ENCODE data around the gene PANK4. TPM values are rescaled to one million over a fixed set of nuclear protein-coding genes. Genes with fewer than 3 reads are reported as not detected.

PANK4 gene
- total RNA-seq, 2 experiments from 2014 or later: 66.6 to 76.6 TPM

- H3K4me1 Mint-ChIP-seq: peaks cover 2% of the 10 kb centered on the region
- ChIA-PET POLR2A (no interaction called here), CTCF (interaction anchor here (2.2 kb wide), 1 partner anchor 12 kb away, joined by 9 read pairs; the partner anchor contains the start of gene PANK4)
Measured at GRCh38 chr1:2538376-2538775, 12.0 kb upstream of the PANK4 start.

GRCh38 chr1:2537784-2538115 lies 11.4 kb upstream of the PANK4 start:
- H3K36me3 Mint-ChIP-seq (ENCODE audit: low read depth): no peaks in the 10 kb centered on the region
- POLR2A ChIA-PET: no interaction called here
- no peak overlapping the region for H3K27ac Mint-ChIP-seq
- CTCF ChIA-PET: no interaction called here
- no peaks in the 10 kb centered on the region for H3K9me3 Mint-ChIP-seq
- no peak for DNase-seq
- H3K27me3 Mint-ChIP-seq: peaks cover 18% of the 10 kb centered on the region
- peaks cover 2% of the 10 kb centered on the region for H3K4me1 Mint-ChIP-seq
- no peak overlapping the region for H3K4me3 Mint-ChIP-seq

More at GRCh38 chr1:2538376-2538775, 12.0 kb upstream of the PANK4 start:
- Mint-ChIP-seq H3K9me3 (no peaks in the 10 kb centered on the region), H3K36me3 (ENCODE audit: low read depth) (no peaks in the 10 kb centered on the region), H3K27me3 (peaks cover 14% of the 10 kb centered on the region), H3K4me3 (no peak overlapping the region), H3K27ac (no peak overlapping the region)
- DNase-seq: no peak

DNA sequence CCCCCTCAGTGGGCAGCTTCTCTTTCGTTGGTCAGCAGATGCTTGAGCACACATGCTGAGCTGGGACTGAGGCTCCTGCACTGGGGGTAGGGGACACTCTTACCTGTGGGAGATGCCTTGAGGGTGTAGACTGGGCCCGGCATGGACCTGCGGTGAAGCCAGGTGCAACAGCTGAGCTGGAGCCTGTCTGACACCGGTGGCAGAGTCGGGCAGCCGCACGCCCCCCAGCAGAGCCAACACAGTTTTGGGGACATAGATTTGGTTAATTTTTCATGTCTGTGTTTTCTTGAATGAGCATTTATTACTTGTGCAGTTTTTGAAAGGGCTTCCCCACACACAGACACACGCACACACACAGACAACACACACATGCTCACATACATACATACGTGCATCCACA lies 9.6 kb upstream of the PANK4 start:
- DNase-seq: no peak
- CTCF ChIA-PET: interaction anchor here (0.6 to 2.9 kb wide), 3 partner anchors 12 to 1142 kb away, joined by 3 to 9 read pairs (median 6); no protein-coding TSS in a partner anchor
- no peaks in the 10 kb centered on the region for H3K9me3 Mint-ChIP-seq
- H3K27ac Mint-ChIP-seq: no peak overlapping the region
- no peaks in the 10 kb centered on the region for H3K36me3 Mint-ChIP-seq (ENCODE audit: low read depth)
- POLR2A ChIA-PET: no interaction called here
- peaks cover 20% of the 10 kb centered on the region for H3K27me3 Mint-ChIP-seq
- H3K4me3 Mint-ChIP-seq: no peak overlapping the region
- H3K4me1 Mint-ChIP-seq: no peaks in the 10 kb centered on the region

DNA sequence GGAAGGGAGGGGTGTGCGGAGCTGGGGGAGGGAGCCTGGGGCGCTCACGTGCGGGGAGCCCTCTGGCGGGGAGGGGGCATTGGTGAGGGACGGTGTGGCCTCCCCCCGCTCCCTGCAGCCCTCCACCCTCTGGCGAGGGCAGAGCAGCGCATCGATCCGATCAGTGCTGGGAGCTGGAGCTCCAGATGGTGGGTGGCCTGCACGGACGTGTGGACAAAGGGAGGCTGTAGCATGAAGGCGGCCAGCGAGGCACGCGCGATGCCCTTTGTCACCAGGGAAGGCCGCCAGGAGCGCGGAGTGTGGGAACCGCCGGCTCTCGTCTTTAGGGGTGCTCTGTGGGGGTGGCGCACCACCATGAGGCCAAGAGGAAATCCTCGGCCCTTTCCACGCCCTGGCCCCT lies 9.1 kb upstream of the PANK4 start:
- no peak overlapping the region for H3K4me3 Mint-ChIP-seq
- ChIA-PET CTCF (interaction anchor here (1.4 to 2.9 kb wide), 3 partner anchors 9 to 12 kb away, joined by 5 to 9 read pairs (median 6); no protein-coding TSS in a partner anchor), POLR2A (no interaction called here)
- no peaks in the 10 kb centered on the region for H3K36me3 Mint-ChIP-seq (ENCODE audit: low read depth)
- no peak for DNase-seq
- peaks cover 2% of the 10 kb centered on the region for H3K4me1 Mint-ChIP-seq
- no peak overlapping the region for H3K27ac Mint-ChIP-seq
- H3K27me3 Mint-ChIP-seq: peaks cover 25% of the 10 kb centered on the region
- no peaks in the 10 kb centered on the region for H3K9me3 Mint-ChIP-seq

- H3K9me3 Mint-ChIP-seq: no peaks in the 10 kb centered on the region
- ChIA-PET CTCF (interaction anchor here (0.7 to 2.9 kb wide), 4 partner anchors 9 to 27 kb away, joined by 3 to 9 read pairs (median 6); no protein-coding TSS in a partner anchor), POLR2A (no interaction called here)
- DNase-seq: no peak
- H3K27ac Mint-ChIP-seq: no peak overlapping the region
- H3K4me3 Mint-ChIP-seq: no peak overlapping the region
- peaks cover 2% of the 10 kb centered on the region for H3K4me1 Mint-ChIP-seq
- H3K36me3 Mint-ChIP-seq (ENCODE audit: low read depth): no peaks in the 10 kb centered on the region
- H3K27me3 Mint-ChIP-seq: peaks cover 25% of the 10 kb centered on the region
Measured at GRCh38 chr1:2534687-2535441, 8.5 kb upstream of the PANK4 start.

DNA sequence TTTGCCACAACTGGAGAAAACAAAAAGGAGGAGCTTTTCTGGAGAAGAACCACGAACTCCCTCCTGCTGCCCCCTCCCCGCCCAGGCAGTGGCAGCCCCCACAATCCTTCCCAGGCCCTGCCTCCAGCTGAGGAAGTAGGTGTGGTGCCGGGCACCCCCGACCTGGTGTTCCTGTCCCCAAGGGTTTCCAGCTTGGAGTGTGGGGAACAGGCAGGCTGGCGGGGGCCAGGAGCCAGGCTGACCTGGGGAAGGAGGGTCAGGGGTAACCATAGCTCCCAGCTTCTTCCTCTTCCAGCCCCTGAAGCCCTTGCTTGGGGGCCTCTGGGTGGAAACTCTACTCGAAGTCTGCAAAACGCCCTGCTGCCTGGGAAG lies 7.9 kb upstream of the PANK4 start:
- DNase-seq: no peak
- CTCF ChIA-PET: interaction anchor here (0.7 to 2.9 kb wide), 4 partner anchors 10 to 27 kb away, joined by 3 to 9 read pairs (median 6); no protein-coding TSS in a partner anchor
- Mint-ChIP-seq H3K27me3 (peaks cover 25% of the 10 kb centered on the region), H3K4me1 (peaks cover 2% of the 10 kb centered on the region), H3K27ac (no peak overlapping the region), H3K9me3 (no peaks in the 10 kb centered on the region), H3K36me3 (ENCODE audit: low read depth) (no peaks in the 10 kb centered on the region), H3K4me3 (no peak overlapping the region)
- POLR2A ChIA-PET: no interaction called here

DNA sequence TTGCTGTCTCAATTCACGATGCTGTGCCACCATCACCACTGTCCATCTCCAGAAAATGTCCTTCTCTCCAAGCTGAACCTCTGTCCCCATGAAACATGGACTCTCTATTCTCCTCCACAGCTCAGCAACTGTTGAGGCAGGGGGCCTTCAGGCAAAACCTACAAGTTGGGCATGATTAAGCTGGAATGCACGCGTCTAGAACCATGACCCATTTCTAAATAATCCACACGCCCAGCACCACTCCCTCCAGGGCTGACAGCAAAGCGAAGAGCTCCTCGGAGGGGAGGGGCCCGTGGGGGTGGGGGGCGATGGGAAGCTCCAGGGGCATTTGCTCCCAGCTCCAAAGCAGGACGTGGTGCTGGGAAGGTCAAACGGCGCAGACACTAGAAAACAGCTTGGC lies 7.0 kb upstream of the PANK4 start:
- ChIA-PET CTCF (interaction anchor here (1.7 to 2.9 kb wide), 3 partner anchors 9 to 15 kb away, joined by 5 to 9 read pairs (median 6); no protein-coding TSS in a partner anchor), POLR2A (no interaction called here)
- peaks cover 32% of the 10 kb centered on the region for H3K27me3 Mint-ChIP-seq
- no peak overlapping the region for H3K27ac Mint-ChIP-seq
- no peaks in the 10 kb centered on the region for H3K9me3 Mint-ChIP-seq
- H3K4me3 Mint-ChIP-seq: no peak overlapping the region
- H3K36me3 Mint-ChIP-seq (ENCODE audit: low read depth): no peaks in the 10 kb centered on the region
- DNase-seq: no peak
- peaks cover 8% of the 10 kb centered on the region for H3K4me1 Mint-ChIP-seq

DNA sequence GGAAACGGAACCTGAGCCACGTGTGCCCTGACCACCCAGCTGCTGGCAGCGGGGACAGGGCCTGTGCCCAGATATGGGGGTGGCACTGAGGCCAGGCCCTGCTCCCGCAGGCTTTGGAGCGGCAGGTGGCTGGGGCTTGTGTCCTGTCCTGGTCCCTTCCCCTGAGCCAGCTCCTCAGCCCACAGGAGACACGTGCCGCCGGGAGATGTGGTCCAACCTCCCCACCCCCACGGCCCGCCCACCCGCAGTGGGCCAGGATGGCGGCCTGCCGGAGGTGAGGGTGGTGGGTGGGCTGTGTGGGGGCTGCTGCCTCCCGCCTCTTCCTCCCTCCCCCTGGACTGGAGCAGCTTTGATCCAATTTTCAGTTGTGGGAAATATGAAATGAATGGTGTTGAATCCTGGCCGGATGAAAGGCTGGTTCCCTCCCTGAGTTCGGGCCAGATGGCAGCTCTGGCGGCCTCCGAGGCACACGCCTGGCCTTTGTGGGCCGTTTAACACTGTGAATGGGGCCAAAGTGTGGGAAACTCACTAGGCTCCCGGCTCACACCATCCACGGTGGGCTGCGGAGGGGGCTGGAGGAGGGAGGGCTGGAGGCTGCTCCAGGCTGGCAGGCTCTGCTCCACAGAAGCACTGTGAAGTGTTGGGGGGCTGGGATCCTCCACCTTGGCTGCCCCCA lies 6.2 kb upstream of the PANK4 start:
- CTCF ChIA-PET: interaction anchor here (1.7 to 1.8 kb wide), 3 partner anchors 13 to 23 kb away, joined by 5 to 6 read pairs (median 5); partner anchors contain the start of gene TNFRSF14
- H3K9me3 Mint-ChIP-seq: no peaks in the 10 kb centered on the region

GRCh38 chr1:2530513-2531361 lies 4.3 kb upstream of the PANK4 start:
- H3K27me3 Mint-ChIP-seq: peaks cover 32% of the 10 kb centered on the region
- no peak overlapping the region for H3K27ac Mint-ChIP-seq
- H3K9me3 Mint-ChIP-seq: no peaks in the 10 kb centered on the region
- H3K4me3 Mint-ChIP-seq: peak overlapping the region; percentile 13
- H3K4me1 Mint-ChIP-seq: peaks cover 19% of the 10 kb centered on the region
- ChIA-PET CTCF (interaction anchor here (0.9 to 2.2 kb wide), 4 partner anchors 9 to 31 kb away, joined by 3 to 8 read pairs (median 6); partner anchors contain the start of gene TNFRSF14), POLR2A (interaction anchor here (0.7 kb wide), 1 partner anchor 15 kb away, joined by 3 read pairs; no protein-coding TSS in a partner anchor)
- no peak for DNase-seq
- H3K36me3 Mint-ChIP-seq (ENCODE audit: low read depth): no peaks in the 10 kb centered on the region

More for the DNA sequence above, 6.2 kb upstream of the PANK4 start:
- no peak overlapping the region for H3K27ac Mint-ChIP-seq
- H3K36me3 Mint-ChIP-seq (ENCODE audit: low read depth): no peaks in the 10 kb centered on the region
- peaks cover 32% of the 10 kb centered on the region for H3K27me3 Mint-ChIP-seq
- peaks cover 9% of the 10 kb centered on the region for H3K4me1 Mint-ChIP-seq
- H3K4me3 Mint-ChIP-seq: no peak overlapping the region
- POLR2A ChIA-PET: no interaction called here
- no peak for DNase-seq

GRCh38 chr1:2529784-2530512 lies 3.6 kb upstream of the PANK4 start, which contains the start of gene HES5:
TSS of gene HES5 (minus strand) at chr1:2530263. CDS start at chr1:2530164, 99 bp downstream.
- H3K4me3 Mint-ChIP-seq: peak within 1 kb of the TSS; percentile 49
- no peak within 1 kb of the TSS for H3K27ac Mint-ChIP-seq
- no peaks in the 10 kb centered on the region for H3K9me3 Mint-ChIP-seq
- ChIA-PET CTCF (interaction anchor here (0.8 to 2.2 kb wide), 5 partner anchors 10 to 115 kb away, joined by 3 to 8 read pairs (median 3); no protein-coding TSS in a partner anchor), POLR2A (no interaction called here)
- H3K36me3 Mint-ChIP-seq (ENCODE audit: low read depth): peaks cover 6% of the 10 kb centered on the region
- peaks cover 22% of the 10 kb centered on the region for H3K4me1 Mint-ChIP-seq
- peaks cover 29% of the 10 kb centered on the region for H3K27me3 Mint-ChIP-seq
- no peak for DNase-seq

DNA sequence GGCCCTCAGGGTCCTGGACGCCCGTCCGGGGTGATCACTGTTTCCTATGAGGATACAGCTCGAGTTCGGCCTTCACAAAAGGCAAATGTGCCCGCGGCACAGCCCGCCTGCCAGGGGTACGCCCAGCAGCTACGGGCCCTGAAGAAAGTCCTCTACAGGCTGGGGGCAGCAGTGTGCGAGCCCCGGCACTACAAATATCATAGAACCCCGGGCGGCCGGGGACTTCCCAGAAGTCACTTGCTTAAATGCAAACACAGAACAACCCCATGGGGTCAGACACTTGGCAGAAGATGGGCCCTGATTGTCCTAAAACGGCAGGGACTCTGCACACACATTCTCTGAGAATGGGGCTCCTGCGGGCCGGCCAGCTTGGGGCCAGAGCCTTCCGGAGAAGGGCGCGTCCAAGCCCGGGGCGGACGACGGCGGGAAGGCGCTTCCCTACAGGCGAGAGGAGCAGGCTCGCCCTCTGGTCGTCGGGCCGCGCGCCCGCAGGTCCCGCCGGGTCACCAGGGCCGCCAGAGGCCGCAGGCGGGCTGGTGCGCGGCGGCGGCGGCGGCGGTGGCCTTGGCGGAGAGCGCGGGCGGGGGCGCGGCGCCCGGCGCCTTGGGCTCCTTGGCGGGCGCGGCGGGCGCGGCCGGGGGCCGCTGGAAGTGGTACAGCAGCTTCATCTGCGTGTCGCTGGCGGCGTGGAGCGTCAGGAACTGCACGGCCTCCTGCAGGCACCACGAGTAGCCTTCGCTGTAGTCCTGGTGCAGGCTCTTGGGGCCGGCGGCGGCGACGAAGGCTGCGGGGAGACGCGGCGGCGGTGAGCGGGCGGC lies 2.8 kb upstream of the PANK4 start:
- Mint-ChIP-seq H3K9me3 (no peaks in the 10 kb centered on the region), H3K4me3 (peak overlapping the region; percentile 49), H3K36me3 (ENCODE audit: low read depth) (peaks cover 11% of the 10 kb centered on the region), H3K27me3 (peaks cover 29% of the 10 kb centered on the region), H3K27ac (peak overlapping the region; percentile 9), H3K4me1 (peaks cover 30% of the 10 kb centered on the region)
- DNase-seq: peak; percentile 33
- ChIA-PET CTCF (interaction anchor here (0.8 to 1.4 kb wide), 4 partner anchors 10 to 114 kb away, joined by 3 read pairs; no protein-coding TSS in a partner anchor), POLR2A (no interaction called here)

All from activated CD4-positive, alpha-beta T cell treated with anti-CD3 and anti-CD28 coated beads, Interleukin-2, amount 10 ng/mL, durations not matched to agents 7 days and 5 days (primary cell).